Measurements from ENCODE around the gene HS2ST1. TPM values are rescaled to one million over a fixed set of nuclear protein-coding genes. Genes with fewer than 3 reads are reported as not detected.
"Not testable (repeated sequence)": the region's sequence is repeated elsewhere in the genome, so short reads cannot be mapped to it uniquely, and the experiment has no call there.

The HS2ST1 gene
- total RNA-seq, 4 donors from 2014 or later: 11.7 to 25.3 (median 16.9) TPM

- no peak for TF ChIP-seq CTCF (IDR thresholded peaks at IDR 0.05)
- ATAC-seq (ENCODE audit: low FRiP score): no peak
- no peak for DNase-seq (ENCODE audit: low spot score)
Measured at GRCh38 chr1:86981482-86982213, 67.2 kb downstream of the HS2ST1 start.

- not testable (repeated sequence) for ATAC-seq (ENCODE audit: low FRiP score); DNase-seq (ENCODE audit: low spot score)
Measured at GRCh38 chr1:86983677-86984076, 69.2 kb downstream of the HS2ST1 start.

- TF ChIP-seq CTCF (IDR thresholded peaks at IDR 0.05): no peak
- no peak for DNase-seq (ENCODE audit: low spot score)
- no peak for ATAC-seq (ENCODE audit: low FRiP score)
Measured at GRCh38 chr1:86987446-86987845, 73.0 kb downstream of the HS2ST1 start.

GRCh38 chr1:86988835-86989234, 74.4 kb downstream of the HS2ST1 start:
- ATAC-seq (ENCODE audit: low FRiP score) (no peak), DNase-seq (ENCODE audit: low spot score) (no peak)
- TF ChIP-seq CTCF (IDR thresholded peaks at IDR 0.05): no peak

GRCh38 chr1:86989690-86990089, 75.3 kb downstream of the HS2ST1 start:
- ATAC-seq (ENCODE audit: low FRiP score); DNase-seq (ENCODE audit: low spot score): not testable (repeated sequence)

- no peak for TF ChIP-seq CTCF (IDR thresholded peaks at IDR 0.05)
- no peak for DNase-seq (ENCODE audit: low spot score)
- no peak for ATAC-seq (ENCODE audit: low FRiP score)
Measured at GRCh38 chr1:86990826-86991225, 76.4 kb downstream of the HS2ST1 start.

GRCh38 chr1:86991549-86992186, 77.2 kb downstream of the HS2ST1 start:
- ATAC-seq (ENCODE audit: low FRiP score): no peak
- no peak for DNase-seq (ENCODE audit: low spot score)
- TF ChIP-seq CTCF (IDR thresholded peaks at IDR 0.05): no peak

GRCh38 chr1:86992861-86993260, 78.4 kb downstream of the HS2ST1 start:
- TF ChIP-seq CTCF (IDR thresholded peaks at IDR 0.05): no peak
- no peak for DNase-seq (ENCODE audit: low spot score)
- ATAC-seq (ENCODE audit: low FRiP score): no peak
